Embryonic facial prominence (tissue), 1 donor: ENCODE data around the gene PLA2G4E.

Source experiments
- DNase-seq: peaks from one replicate; pipeline ENCODE4 v3.0.0-alpha.2; 2016; ENCODE audit errors: extremely low spot score

Gene PLA2G4E

GRCh38 chr15:41978534-41978933, 42.3 kb downstream of the PLA2G4E start:
- no peak for DNase-seq

- no peak for DNase-seq
These were observed 43.0 kb downstream of the PLA2G4E start for GRCh38 chr15:41977757-41978383.

DNA sequence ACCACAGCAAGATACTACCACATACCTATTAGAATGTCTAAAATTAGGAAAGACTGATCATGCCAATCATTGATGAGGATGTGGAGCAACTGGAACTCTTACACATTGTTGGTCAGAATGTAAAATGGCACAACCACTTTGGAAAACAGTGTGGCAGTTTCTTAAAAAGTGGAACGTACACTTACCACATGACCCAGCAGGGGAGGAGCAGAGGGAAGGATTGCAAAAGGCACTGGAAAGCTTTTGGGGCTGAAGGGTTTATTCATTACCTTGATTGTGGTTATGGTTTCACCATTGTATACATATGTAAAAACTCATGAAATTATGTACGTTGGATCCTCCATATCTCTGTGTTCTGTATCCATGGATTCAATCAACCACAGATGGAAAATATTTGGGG, 45.2 kb downstream of the PLA2G4E start:
- DNase-seq = no peak

- DNase-seq = no peak
These were observed 46.8 kb downstream of the PLA2G4E start for GRCh38 chr15:41974041-41974440.

DNA sequence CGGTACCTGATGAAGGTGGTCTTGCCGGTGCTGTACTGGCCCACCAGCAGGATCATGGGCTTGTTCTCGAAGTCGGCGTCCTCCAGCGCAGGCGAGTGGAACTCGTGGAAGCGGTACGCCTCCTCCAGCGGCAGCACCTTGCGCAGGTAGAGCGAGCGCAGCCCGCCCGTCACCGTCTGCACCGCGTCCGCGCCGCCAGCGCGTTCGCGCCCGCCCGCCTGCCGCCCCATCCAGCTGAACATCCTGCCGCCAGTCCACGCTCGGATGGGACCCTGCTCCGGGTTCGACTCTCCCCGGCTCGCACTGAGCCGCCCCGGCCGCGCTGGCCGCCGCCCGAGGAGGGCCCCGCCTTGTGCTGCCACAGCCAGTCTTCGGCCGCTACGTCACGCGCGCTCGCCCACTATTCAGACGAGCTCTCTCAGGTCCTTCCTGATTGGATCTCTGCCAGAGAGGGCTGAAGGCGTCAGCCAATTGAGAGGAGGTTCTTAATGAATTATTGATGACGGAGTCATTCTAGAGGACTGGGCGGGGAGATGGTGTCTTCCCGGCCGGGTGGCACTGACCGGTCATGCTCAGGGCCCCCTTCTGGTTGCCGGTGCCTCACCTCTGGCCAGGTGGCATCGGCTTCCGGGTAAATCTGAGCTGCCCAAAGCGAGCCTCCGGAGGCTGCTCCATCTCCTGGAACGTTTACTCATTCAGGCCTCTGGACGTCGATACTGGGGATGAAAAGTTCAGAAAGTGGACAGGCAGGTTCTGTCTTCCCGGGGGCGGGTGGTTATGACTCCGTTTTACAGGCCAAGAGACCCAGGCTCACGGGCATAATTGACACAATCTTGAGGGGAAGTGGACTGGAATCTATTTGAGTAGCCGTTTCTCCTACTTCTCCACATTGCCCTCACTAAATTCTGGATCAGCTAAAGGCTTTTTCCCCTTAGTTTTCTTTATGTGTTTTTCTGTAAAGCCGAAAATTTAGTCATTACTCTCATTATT, 48.3 kb downstream of the PLA2G4E start, which contains the start of gene EHD4:
TSS of gene EHD4 (minus strand) at position 305 of the 990 bp plus-strand sequence. CDS start at position 242, 63 bp downstream.
- DNase-seq = peak; percentile 89

DNA sequence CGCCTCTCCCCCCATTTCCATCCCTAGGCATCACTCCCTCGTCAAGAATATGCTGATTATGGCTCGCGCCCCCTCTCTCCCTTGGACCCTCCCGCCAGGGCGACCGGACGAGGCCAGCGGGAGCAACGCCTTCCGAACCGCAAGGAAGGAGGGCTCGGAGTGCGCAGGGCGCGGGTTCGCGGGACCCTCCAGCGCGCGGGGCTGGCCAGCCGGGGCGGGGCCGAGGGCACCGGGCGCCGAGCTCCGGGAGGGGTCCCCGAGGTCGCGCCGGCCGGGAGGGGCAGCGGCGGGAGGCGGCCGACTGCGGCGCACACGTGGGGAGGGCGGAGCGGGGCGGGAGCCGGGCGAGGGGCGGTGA, 49.0 kb downstream of the PLA2G4E start:
- DNase-seq = no peak

- peak; percentile 42 for DNase-seq
These were observed 49.5 kb downstream of the PLA2G4E start for GRCh38 chr15:41971089-41971894.

DNA sequence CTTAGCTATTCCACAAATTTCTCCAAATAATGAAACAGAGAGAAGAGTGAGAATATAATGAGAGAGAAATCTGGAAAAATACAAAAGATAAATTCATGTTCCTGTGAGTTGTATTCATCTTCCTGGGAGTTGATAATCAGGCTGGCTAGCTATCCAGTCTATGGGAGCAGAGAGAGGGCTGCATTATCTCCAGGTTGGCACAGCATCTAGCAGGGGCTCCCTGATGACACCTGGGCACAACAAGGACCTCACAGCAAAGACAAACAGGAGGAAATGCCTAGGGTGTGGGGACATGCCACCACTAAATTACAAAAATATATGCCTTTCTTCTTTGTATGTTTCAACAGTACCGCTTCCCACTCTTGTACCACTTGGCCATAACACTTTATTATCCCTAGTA, 50.4 kb downstream of the PLA2G4E start:
- no peak for DNase-seq

DNA sequence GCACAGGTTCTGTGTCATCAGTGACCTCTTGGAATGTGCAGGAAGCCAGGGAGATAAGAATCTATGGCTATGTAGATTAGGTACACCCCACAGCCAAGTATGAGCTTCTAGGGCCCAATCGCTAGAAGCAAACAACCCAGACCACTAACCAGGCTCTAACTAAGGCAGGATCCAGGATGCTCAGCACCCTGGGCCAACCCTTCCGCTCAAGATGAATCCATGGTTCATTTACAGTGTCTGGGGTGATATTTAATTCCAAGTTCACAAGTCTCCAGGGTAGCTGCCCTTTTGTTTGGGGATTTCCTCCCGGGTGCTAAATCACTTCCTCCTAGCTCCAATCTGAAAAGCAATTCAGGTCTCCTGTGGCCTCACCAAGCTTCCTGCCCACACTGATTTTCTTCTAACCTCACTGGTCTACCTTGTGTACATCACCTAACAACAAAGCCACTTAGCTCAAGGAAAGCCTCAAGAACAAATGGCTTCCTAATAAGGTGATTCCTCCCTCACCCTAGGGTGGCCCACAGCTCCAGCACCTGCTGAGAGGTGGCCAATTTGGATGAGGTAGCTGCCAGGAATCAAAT, 50.9 kb downstream of the PLA2G4E start:
- no peak for DNase-seq

DNA sequence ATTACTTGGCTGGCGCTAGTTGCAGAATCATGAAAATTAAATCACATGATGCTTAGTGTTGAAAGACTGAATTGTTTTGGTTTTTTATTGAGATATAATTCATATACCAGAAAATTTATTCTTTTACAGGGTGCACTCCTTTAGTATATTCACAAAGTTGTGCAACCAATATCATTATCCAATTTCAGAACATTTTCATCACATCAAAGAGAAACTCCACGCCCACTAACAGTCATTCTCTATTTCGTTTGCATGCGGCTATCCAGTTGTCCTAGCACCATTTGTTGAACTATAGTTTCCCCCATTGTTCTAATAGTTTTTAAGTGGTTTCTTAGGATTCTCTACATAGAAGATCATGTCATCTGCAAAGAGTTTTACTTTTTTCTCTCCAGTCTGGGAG, 52.1 kb downstream of the PLA2G4E start:
- DNase-seq = no peak

- DNase-seq = no peak
These were observed 53.2 kb downstream of the PLA2G4E start for GRCh38 chr15:41967506-41968206.

DNA sequence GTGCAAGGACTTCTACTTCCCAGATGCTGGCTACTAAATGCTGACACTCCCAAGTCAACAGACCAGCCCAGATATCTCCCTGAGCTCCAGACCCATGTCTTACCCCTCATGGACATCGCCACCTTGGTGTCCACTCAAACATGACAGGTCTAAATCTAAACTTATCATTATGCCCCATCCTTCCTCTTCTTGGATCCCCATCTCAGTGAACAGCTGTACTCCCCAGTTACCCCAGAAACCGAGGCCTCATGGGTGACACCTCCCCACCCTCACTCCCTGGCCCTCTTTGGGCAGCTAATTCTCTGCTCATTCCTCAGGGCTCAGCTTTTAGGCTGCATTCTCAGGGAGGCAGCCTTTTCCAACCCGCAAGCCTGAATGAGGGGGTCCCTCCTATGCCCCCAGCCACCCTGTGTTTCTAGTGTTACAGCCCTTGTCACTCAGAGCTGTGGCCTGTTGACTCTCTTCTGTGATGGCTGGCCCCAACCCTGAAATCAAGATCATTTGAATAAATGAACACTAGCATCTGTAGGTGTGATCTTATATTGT, 53.8 kb downstream of the PLA2G4E start:
- DNase-seq = no peak

DNA sequence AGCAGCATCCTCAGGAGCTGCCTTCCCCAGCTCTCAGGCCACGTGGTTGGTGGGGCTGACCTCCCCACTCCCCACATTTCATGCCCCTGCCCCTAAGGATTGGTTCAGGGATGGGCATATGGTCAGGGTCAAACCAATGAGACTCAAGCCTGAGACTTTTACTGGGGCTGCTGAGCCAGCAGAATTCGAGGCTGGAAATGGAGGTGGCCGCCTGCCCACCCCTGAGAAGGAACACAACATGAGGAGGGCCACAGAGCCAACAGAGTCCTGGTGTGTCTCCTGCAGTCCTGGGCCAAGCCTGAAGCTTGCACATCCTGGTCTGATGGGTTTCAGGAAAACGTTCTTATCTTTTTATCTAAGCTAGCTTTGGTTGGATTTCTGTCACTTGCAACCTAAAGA, 54.4 kb downstream of the PLA2G4E start:
- DNase-seq = no peak

- DNase-seq = no peak
These were observed 55.1 kb downstream of the PLA2G4E start for GRCh38 chr15:41965441-41966413.

GRCh38 chr15:41961595-41962202, 59.1 kb downstream of the PLA2G4E start:
- DNase-seq = no peak

- DNase-seq = no peak
These were observed 59.8 kb downstream of the PLA2G4E start for GRCh38 chr15:41961001-41961518.

GRCh38 chr15:41958002-41958420, 62.8 kb downstream of the PLA2G4E start:
- no peak for DNase-seq

- DNase-seq = no peak
These were observed 63.6 kb downstream of the PLA2G4E start for GRCh38 chr15:41957021-41957897.
